Memory B cell (primary cell): ENCODE results near the gene FBXW12.
"Not testable (repeated sequence)": the region's sequence is repeated elsewhere in the genome, so short reads cannot be mapped to it uniquely, and the experiment has no call there.

Experiments
- ATAC-seq: fragments of 150-1000 bp; cut with Tn5 transposase; 2 replicates; pipeline ENCODE4 v1.10.0; 2021; ENCODE audit warnings: low read depth, mild to moderate bottlenecking, moderate library complexity
- DNase-seq, 2 donors: peaks; one replicate each; pipeline ENCODE4 v3.0.0; 2022; ENCODE audit warnings: low spot score in 2 of 2
- H3K27ac Mint-ChIP-seq: one replicate; pipeline ENCODE4 v1.8.0; 2022; ENCODE audit warnings: mild to moderate bottlenecking, moderate library complexity, mixed read lengths
- H3K27me3 Mint-ChIP-seq: one replicate; pipeline ENCODE4 v1.8.0; 2022; ENCODE audit warnings: mixed read lengths
- H3K36me3 Mint-ChIP-seq: one replicate; pipeline ENCODE4 v1.8.0; 2022; ENCODE audit warnings: mild to moderate bottlenecking, mixed read lengths
- H3K4me1 Mint-ChIP-seq: one replicate; pipeline ENCODE4 v1.8.0; 2022; ENCODE audit warnings: mixed read lengths
- H3K4me3 Mint-ChIP-seq: one replicate; pipeline ENCODE4 v1.8.0; 2022; ENCODE audit warnings: mild to moderate bottlenecking, moderate library complexity, mixed read lengths
- H3K9me3 Mint-ChIP-seq: one replicate; pipeline ENCODE4 v1.8.0; 2022; ENCODE audit warnings: mixed read lengths

The FBXW12 gene, protein sequence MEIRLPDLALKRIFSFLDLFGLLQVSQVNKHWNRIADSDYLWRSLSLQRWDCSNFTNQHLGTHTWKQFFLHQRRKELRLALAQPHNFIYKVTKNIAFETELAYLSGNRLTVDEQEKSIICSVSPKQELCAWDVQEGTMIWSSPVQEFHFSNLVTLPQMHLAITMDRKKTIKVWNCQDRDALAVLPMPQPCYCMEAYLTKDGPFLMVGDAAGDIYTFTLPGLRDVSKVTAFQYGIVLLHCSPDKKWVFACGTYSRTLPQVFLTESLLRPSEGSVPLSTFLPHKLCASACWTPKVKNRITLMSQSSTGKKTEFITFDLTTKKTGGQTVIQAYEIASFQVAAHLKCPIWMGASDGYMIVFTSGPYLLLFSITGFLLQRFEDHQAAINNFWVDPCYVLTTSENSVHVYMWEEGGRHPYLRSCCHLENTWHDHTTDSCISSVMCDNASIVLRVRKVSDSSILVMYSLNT

DNA sequence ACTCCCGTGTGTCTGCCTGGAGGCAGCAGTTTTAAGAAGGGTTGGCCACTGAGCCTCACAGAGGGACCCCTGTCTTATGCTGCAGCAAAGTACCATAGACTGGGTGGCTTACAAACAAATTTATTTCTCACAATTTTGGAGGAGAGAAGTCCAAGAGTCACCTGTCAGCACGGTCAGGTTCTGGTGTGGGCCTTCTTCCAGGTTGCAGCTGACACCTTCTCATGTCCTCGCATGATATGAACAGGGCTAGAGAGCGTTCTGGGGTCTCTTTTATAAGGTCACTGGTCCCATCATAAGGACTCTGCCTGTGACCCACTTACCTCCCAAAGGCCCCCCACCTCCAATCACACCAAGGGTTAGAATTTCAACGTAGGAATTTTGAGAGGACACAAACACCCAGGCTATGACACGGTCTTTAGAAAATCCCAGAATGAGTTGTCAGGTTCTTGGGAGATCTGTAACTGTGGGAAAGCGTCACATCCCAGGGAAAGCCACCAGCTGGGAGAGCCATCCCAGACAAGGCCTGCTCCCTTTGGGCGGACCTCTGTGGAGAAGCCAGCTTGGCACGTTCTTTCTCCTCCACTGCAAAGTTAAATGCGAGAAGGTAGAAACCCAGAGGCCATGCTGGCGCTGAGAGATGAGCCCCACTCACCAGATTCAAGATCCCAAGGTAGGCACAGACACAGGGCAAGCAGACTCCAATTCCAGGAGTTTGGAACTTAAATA, at the start of gene FBXW12:
Gene FBXW12, plus strand, starts transcription at position 569 of the 726 bp plus-strand sequence. CDS start 549 bp downstream, outside the sequence.
- Mint-ChIP-seq H3K9me3 (no peaks in the 10 kb centered on the region), H3K4me1 (no peaks in the 10 kb centered on the region), H3K4me3 (no peak within 1 kb of the TSS), H3K36me3 (no peaks in the 10 kb centered on the region), H3K27me3 (peaks cover 5% of the 10 kb centered on the region), H3K27ac (no peak within 1 kb of the TSS)
- ATAC-seq: no peak
- no peak for DNase-seq

DNA sequence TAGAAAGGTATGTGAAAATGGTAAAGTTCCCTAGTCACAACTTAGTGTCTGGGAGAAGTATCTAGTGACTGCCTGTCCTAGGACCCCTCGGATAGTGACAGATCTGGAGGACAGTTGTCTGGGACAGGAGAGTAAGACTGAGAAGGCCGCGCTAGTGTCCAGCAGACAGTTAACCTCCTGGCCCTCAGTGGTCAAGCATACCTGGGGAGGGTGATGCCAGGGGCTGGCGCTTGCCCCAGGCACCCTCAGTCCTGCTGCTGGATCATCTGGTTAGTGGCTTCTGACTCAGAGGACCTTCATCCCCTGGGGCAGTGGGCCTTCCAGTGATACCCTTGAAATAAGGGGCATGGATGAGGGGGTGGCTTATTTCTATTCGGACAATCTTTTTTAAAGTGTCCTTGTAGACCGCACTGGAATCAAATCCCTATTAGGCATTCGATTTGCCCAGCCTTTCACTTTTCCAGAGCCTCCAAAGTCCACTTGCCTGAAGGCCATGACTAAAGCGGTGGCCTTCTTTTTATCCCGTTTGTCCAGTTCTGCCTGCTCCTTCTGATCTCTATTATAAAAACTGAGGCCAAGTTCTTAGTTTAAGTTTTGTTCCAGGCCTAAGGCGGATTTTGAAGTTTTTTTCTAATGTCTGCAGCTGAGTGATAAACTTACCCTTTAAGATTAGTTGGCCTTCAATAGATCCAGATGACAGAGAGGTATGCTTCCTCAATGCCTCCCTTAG, 40.1 kb upstream of the FBXW12 start:
- not testable (repeated sequence) for H3K4me3 Mint-ChIP-seq

DNA sequence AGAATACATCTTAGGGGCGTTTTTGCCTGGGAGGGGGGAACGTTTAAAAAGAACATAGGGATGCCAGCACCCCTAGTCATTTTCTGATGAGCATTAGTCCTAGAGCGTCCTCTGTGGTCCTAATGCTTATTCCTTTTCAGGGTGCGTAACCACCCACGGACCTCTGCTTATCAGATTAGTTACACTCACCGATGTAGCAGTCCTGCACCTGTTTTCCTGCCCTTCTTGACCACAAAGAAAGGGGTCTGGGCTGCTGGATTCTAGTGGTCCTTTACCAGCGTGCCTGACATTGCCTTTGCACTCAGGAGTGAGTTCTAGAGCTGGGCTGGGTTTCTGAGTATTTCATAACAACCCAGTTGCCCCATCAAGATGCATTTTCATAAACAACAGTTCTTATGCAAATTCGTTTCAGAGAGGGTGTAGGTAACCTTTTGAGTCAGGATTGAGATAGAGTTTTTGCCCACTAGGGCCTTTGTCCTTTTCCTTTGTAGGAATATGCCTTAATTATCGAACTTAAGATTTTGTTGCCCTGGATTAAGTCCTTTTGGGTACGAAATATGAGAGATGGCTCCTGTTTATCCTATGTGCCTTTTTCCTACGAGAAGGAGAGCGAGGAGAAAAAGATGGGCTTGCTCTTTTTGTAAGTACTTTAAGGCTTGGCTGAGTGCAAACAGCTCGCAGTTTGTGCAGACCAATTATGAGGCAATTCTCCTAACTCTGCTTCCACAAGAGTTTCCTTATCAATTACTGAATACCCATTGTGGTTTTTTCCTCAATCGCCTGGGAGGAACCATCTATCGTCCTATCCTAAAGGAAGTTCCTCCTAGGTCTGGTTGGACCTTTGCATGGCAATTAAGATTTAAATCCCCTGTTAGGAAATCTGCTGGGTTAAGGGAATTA, 38.4 kb upstream of the FBXW12 start, which contains the start of gene SPINK8:
Gene SPINK8, minus strand, starts transcription at position 316 of the 900 bp plus-strand sequence. CDS start 5,320 bp downstream, outside the sequence.
- not testable (repeated sequence) for ATAC-seq, H3K36me3 Mint-ChIP-seq, H3K4me1 Mint-ChIP-seq, DNase-seq, H3K27ac Mint-ChIP-seq, H3K9me3 Mint-ChIP-seq, H3K4me3 Mint-ChIP-seq
- H3K27me3 Mint-ChIP-seq: peaks cover 22% of the 10 kb centered on the region

More for the DNA sequence above, 40.1 kb upstream of the FBXW12 start:
- H3K36me3 Mint-ChIP-seq, H3K9me3 Mint-ChIP-seq, H3K4me1 Mint-ChIP-seq, H3K27ac Mint-ChIP-seq, DNase-seq, ATAC-seq: not testable (repeated sequence)
- peaks cover 18% of the 10 kb centered on the region for H3K27me3 Mint-ChIP-seq

DNA sequence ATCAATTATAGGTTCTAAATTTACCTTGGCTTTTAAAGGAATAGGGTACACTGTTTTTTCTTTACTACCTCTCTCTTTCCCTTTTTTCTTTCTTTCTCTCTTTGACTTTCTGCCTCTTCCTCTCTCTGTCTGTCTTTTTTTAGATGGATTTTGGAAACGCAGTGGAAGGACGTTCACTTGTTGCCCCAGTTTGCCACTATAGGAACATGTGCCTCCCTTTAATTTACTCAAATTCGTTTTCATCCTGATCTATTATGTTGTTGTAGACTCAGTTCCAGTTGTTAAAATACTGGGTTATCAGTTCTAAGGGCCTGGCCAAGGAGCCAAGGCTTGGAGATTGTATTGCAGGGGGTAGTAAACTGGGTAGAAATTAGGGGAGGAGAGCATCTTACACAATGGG, 37.4 kb upstream of the FBXW12 start:
- H3K36me3 Mint-ChIP-seq: no peaks in the 10 kb centered on the region
- no peaks in the 10 kb centered on the region for H3K9me3 Mint-ChIP-seq
- H3K4me1 Mint-ChIP-seq: no peaks in the 10 kb centered on the region
- DNase-seq (no peak), ATAC-seq (no peak)
- H3K27ac Mint-ChIP-seq: no peak overlapping the region
- peaks cover 28% of the 10 kb centered on the region for H3K27me3 Mint-ChIP-seq
- no peak overlapping the region for H3K4me3 Mint-ChIP-seq

DNA sequence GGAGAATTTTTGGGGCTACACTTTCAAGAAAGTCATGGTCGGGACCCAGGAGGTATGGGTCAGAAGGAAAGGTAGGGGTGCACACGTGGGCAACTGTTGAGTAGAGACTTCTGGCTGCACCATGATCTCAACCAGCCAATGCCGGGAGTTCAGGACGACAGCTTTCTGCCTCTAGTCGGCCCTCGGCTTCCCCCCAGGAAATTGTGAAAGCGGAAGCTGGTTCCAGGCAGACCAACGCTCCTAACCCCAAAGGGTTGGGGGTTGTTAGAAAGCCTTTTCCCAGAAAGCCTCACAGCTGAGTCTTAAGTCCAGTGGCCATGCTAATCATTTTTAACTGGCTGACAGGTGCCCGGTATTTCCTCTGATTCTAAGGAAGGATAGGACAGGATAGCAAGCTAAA, 36.7 kb upstream of the FBXW12 start:
- H3K36me3 Mint-ChIP-seq, H3K9me3 Mint-ChIP-seq, H3K27ac Mint-ChIP-seq, H3K4me3 Mint-ChIP-seq, ATAC-seq, H3K4me1 Mint-ChIP-seq, DNase-seq: not testable (repeated sequence)
- H3K27me3 Mint-ChIP-seq: peaks cover 28% of the 10 kb centered on the region

DNA sequence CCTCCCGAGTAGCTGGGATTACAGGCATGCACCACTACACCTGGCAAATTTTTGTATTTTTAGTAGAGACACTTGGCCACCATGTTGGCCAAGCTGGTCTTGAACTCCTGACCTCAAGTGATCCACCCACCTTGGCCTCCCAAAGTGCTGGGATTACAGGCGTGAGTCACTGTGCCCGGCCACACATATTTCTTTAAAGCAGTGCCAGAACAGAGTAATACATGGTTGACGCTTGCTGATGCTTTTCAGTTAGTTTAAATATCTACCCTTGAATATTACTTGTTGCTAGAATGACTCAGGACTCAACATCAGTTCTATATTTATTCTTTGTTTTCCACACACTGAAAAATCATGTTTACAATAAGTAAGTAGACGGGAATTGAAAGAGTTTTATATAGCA, 34.5 kb upstream of the FBXW12 start:
- DNase-seq, H3K4me3 Mint-ChIP-seq, H3K4me1 Mint-ChIP-seq, H3K9me3 Mint-ChIP-seq, ATAC-seq, H3K27ac Mint-ChIP-seq, H3K36me3 Mint-ChIP-seq: not testable (repeated sequence)
- peaks cover 23% of the 10 kb centered on the region for H3K27me3 Mint-ChIP-seq

DNA sequence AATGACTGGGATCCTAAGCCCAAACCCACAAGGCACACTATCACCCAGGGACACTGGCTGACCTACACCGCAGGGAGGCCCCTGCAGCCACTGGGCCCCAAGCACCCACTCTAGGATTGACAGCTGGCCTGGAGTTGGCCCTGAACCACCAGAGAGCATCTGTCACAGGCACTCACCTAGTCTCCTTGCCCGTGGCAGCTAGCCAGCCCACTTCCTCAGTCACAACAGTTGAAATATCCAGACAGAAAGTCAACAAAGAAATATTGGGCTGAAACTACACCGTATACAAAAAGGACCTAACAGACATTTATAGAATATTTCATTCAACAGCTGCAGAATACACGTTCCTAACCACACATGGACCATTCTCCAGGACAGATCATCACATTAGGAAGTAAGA, 33.4 kb upstream of the FBXW12 start:
- peaks cover 21% of the 10 kb centered on the region for H3K27me3 Mint-ChIP-seq
- DNase-seq (no peak), ATAC-seq (no peak)

DNA sequence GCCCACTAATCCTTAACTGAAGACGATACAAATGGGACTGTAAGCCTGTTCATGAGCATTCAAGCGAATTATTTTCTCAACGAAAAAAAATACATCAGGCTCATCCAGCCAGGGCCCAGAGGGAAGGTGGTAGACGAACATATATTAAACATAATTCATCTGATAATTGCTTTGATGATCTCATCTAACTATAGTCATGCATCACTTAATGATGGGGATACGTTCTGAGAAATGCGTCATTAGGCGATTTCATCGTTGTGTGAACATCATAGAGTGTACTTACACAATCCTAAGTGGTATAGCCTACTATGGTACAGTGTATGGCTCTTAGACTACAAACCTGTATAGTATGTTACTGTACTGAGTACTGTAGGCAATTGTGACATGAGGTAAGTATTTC, 28.6 kb upstream of the FBXW12 start:
- no peak overlapping the region for H3K27ac Mint-ChIP-seq
- H3K4me1 Mint-ChIP-seq: no peaks in the 10 kb centered on the region
- H3K9me3 Mint-ChIP-seq: no peaks in the 10 kb centered on the region
- DNase-seq: no peak
- peaks cover 6% of the 10 kb centered on the region for H3K27me3 Mint-ChIP-seq
- ATAC-seq: no peak
- no peak overlapping the region for H3K4me3 Mint-ChIP-seq
- H3K36me3 Mint-ChIP-seq: no peaks in the 10 kb centered on the region

More for the DNA sequence above, 33.4 kb upstream of the FBXW12 start:
- H3K9me3 Mint-ChIP-seq: no peaks in the 10 kb centered on the region
- H3K36me3 Mint-ChIP-seq: no peaks in the 10 kb centered on the region
- H3K27ac Mint-ChIP-seq: no peak overlapping the region
- no peaks in the 10 kb centered on the region for H3K4me1 Mint-ChIP-seq
- H3K4me3 Mint-ChIP-seq: no peak overlapping the region

DNA sequence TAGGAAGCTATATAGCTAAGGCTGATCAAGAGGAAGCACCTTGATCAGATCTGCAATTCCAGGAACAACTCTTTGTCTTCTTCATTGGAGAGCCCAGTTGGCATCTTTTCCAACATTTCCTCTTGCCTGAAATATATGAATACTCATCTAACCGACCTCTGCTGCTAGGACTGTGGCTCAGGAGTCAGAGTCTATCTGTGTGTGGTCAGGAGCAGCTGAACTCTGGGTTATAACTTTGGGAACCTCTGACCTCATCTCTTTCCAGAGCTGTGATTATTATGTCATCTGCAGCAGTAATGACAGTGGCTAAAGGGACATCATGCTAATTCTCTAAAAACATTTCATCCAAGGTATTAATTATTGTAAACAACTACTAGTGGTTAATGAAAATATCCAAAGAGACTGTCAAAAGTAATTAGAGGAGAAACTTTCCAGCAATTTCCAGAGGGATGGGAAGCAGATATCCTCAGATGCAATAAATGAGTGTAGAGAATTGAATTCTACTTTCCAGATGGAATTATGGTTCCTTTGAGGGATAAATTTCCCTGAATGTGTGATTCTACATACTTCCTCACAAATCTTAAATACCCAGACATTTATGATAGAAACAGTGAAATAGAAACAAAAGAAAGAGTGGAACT, 27.0 kb upstream of the FBXW12 start:
- no peak for DNase-seq
- no peak overlapping the region for H3K27ac Mint-ChIP-seq

DNA sequence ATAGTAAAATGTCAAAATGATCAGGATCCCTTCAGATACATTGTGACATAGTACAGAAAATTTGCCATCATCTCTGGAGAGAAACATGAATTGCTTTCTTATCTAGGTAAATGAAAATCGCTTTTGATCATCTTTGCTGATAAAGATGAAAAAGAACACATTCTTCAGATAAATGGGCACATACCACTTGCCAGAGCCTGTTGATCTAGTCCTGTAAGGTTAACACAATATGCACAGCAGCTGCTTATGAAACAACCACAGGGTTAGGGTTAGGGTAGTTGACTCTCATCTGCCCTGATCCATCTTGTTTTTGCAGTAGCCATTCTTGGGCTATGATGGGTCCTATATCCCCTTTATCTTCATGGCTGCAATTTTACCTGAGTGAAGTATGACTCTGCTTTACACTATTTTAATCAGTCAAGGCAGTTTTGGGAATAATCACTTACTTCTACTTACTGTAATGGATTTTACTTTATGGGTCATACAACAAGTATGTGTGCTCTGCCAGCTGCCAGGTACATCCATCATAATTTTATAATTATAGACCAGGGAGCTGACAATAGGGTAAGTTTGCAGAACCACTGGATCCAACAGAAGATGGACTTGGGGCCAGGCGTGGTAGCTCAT, 26.0 kb upstream of the FBXW12 start:
- no peaks in the 10 kb centered on the region for H3K36me3 Mint-ChIP-seq
- no peak for DNase-seq
- H3K9me3 Mint-ChIP-seq: no peaks in the 10 kb centered on the region
- no peak overlapping the region for H3K27ac Mint-ChIP-seq
- no peak for ATAC-seq
- H3K27me3 Mint-ChIP-seq: no peaks in the 10 kb centered on the region
- H3K4me3 Mint-ChIP-seq: no peak overlapping the region
- H3K4me1 Mint-ChIP-seq: no peaks in the 10 kb centered on the region

More for the DNA sequence above, 27.0 kb upstream of the FBXW12 start:
- ATAC-seq: no peak
- no peaks in the 10 kb centered on the region for H3K27me3 Mint-ChIP-seq
- no peaks in the 10 kb centered on the region for H3K4me1 Mint-ChIP-seq
- H3K4me3 Mint-ChIP-seq: no peak overlapping the region
- H3K9me3 Mint-ChIP-seq: no peaks in the 10 kb centered on the region
- H3K36me3 Mint-ChIP-seq: no peaks in the 10 kb centered on the region

DNA sequence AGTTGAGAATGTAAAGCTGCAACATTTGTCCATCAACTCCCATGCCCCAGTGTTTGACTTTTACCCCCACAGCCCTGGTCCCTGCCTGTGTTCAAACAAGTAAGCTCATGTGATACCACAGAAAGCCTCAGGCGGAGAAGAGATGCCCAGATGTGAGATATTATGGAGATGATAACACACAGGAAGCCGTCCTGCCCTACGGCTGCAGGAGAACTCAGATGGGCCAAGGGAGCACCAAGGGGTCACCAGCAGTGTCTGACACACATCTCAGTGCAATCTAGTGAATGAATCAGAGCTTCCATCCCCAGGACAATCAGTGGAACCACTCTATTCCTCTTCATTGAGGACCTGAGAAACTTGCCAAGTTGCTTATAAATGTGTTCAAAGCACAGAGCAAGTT, 24.5 kb upstream of the FBXW12 start:
- no peaks in the 10 kb centered on the region for H3K36me3 Mint-ChIP-seq
- H3K4me1 Mint-ChIP-seq: no peaks in the 10 kb centered on the region
- ATAC-seq (no peak), DNase-seq (no peak)
- H3K27me3 Mint-ChIP-seq: peaks cover 2% of the 10 kb centered on the region
- H3K9me3 Mint-ChIP-seq: no peaks in the 10 kb centered on the region
- no peak overlapping the region for H3K4me3 Mint-ChIP-seq
- H3K27ac Mint-ChIP-seq: no peak overlapping the region

DNA sequence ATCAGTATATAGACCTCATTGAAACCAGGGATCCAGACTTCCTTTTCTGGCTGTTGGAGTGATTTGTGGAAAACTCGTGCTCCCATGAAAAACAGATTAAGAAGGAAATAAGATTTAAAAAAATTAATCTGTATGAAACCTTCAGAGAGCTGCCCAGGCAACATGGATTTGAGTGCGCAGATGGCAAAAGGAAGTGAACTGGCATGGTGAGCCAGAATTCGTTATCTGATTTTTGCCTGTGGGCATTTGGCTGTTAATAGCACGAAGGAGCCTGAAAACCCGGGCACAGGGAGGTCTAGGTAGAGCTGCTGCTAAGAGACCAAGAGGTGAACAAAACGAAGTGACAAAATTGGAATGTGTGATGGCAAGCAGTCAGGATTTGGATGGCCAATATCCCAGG, 19.5 kb upstream of the FBXW12 start:
- no peaks in the 10 kb centered on the region for H3K36me3 Mint-ChIP-seq
- no peak for DNase-seq
- H3K27ac Mint-ChIP-seq: no peak overlapping the region
- no peak for ATAC-seq
- H3K9me3 Mint-ChIP-seq: no peaks in the 10 kb centered on the region
- no peaks in the 10 kb centered on the region for H3K4me1 Mint-ChIP-seq
- H3K27me3 Mint-ChIP-seq: peaks cover 14% of the 10 kb centered on the region
- H3K4me3 Mint-ChIP-seq: no peak overlapping the region
